ENCODE results near the gene PALB2. TPM values are rescaled to one million over a fixed set of nuclear protein-coding genes. Genes with fewer than 3 reads are reported as not detected.

The PALB2 gene
- total RNA-seq, 1 experiment from 2014 or later = 40.3 TPM

GRCh38 chr16:23615805-23616204, 25.3 kb downstream of the PALB2 start:
- H3K9me3 Mint-ChIP-seq = no peaks in the 10 kb centered on the region; a peak in 1 of 5 replicates

More at GRCh38 chr16:23615805-23616204, 25.3 kb downstream of the PALB2 start:
- Mint-ChIP-seq H3K27ac (peak overlapping the region in 2 of 3 experiments; percentile 12 to 37; a peak in 2 of 7 replicates), H3K4me3 (no peak overlapping the region), H3K36me3 (ENCODE audit: insufficient read depth in 1 of 3, low read depth in 3 of 3) (peaks cover 19 to 72% (median 58%) of the 10 kb centered on the region in 3 experiments), H3K27me3 (ENCODE audit: low read depth) (no peaks in the 10 kb centered on the region), H3K4me1 (no peaks in the 10 kb centered on the region)
- H3K56ac ChIP-seq (ENCODE audit: insufficient read length, low read depth, low read length) = no peak overlapping the region
- no peak overlapping the region for H3K4ac ChIP-seq (ENCODE audit: low read depth, low read length)
- no peaks in the 10 kb centered on the region for H3K79me1 ChIP-seq (ENCODE audit: insufficient read depth, low read depth, low read length, poor library complexity, severe bottlenecking)
- no peak overlapping the region for H3K18ac ChIP-seq (ENCODE audit: insufficient read length, low read depth, low read length)
- no peak overlapping the region for H2BK120ac ChIP-seq (ENCODE audit: low read depth, low read length, poor library complexity, severe bottlenecking)
- H3K23me2 ChIP-seq (ENCODE audit: insufficient read length, low read depth, low read length, poor library complexity, severe bottlenecking) = no peaks in the 10 kb centered on the region
- H3K4me2 ChIP-seq (ENCODE audit: insufficient read depth, insufficient read length, low read length) = no peak overlapping the region
- no peak overlapping the region for H3K14ac ChIP-seq (ENCODE audit: insufficient read depth, low read length)
- H3K27ac ChIP-seq (ENCODE audit: insufficient read length, low read depth, low read length) = no peak overlapping the region
- no peak overlapping the region for H3T11ph ChIP-seq (ENCODE audit: low read length)
- H3K9me3 ChIP-seq (ENCODE audit: control insufficient read depth, low read depth, low read length) = no peaks in the 10 kb centered on the region
- no peaks in the 10 kb centered on the region for H3K4me1 ChIP-seq (ENCODE audit: insufficient read depth, low read length)
- WGBS (ENCODE audit: extremely low coverage, insufficient read length, low lambda C conversion rate) = no CpG with 5 or more reads among the region's 9 CpGs
- H2AFZ ChIP-seq (ENCODE audit: low read length) = no peak overlapping the region
- H2AK5ac ChIP-seq (ENCODE audit: insufficient read length, low read length) = no peak overlapping the region
- H3K27me3 ChIP-seq (ENCODE audit: insufficient read depth, low read length) = no peaks in the 10 kb centered on the region
- no peak for TF ChIP-seq CTCF (conservative IDR thresholded peaks at IDR 0.05)
- no peak overlapping the region for H2BK5ac ChIP-seq (ENCODE audit: insufficient read length, low read length)
- H3K23ac ChIP-seq (ENCODE audit: insufficient read length, low read depth, low read length) = no peak overlapping the region
- H4K91ac ChIP-seq (ENCODE audit: insufficient read length, low read depth, low read length) = no peak overlapping the region
- H3K79me2 ChIP-seq (ENCODE audit: insufficient read depth, low read length) = no peaks in the 10 kb centered on the region
- H2BK20ac ChIP-seq (ENCODE audit: low read depth, low read length, poor library complexity, severe bottlenecking) = no peak overlapping the region
- no peak overlapping the region for H2BK15ac ChIP-seq (ENCODE audit: low read depth, low read length)
- no peak overlapping the region for H2BK12ac ChIP-seq (ENCODE audit: insufficient read length, low read depth, low read length)
- no peak for DNase-seq
- no peak overlapping the region for H4K5ac ChIP-seq (ENCODE audit: insufficient read length, low read depth, low read length)
- no peak overlapping the region for H4K8ac ChIP-seq (replicated peaks; ENCODE audit: insufficient read length, low read depth, low read length)
- no peaks in the 10 kb centered on the region for H4K20me1 ChIP-seq (ENCODE audit: control insufficient read depth, insufficient read depth, insufficient read length)
- H3K9ac ChIP-seq (ENCODE audit: extremely low read depth, insufficient read length, low read length) = no peak overlapping the region
